Astrocyte (in vitro differentiated cells and primary cell): ENCODE results near the gene ABLIM2.

Experiments used
- EZH2 ChIP-seq: IDR thresholded peaks from 2 replicates; pipeline ENCODE4 v1.6.1; 2012; ENCODE audit warnings: mild to moderate bottlenecking, low read length, inconsistent platforms; ENCODE audit not compliant: insufficient read depth
- TF ChIP-seq, protein P1 (sequence below): IDR thresholded peaks from 2 replicates; pipeline ENCODE4 v1.5.1; 2011; ENCODE audit warnings: low read depth, mild to moderate bottlenecking, inconsistent platforms, low read length, moderate library complexity; ENCODE audit not compliant: insufficient read depth

DNA sequence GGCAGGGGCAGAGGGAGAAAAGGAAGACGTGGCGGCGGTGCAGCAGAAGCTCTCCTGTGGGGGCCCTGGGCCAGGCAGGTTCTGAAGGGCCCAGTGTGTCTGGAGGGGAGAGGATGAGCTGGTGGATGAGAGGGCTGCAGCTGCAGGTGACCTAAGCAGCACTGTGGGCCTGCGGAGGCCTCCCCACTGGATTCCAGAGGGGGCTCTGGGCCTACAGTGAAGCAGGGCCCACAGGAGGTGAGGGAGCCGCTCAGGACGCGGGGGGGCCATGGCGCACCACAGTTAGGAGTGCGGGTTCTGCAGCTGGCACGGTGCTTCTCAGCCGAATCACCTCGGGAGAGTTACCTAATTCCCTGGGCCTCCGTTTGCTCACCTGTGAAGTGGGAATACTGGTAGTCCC, 10.5 kb downstream of the ABLIM2 start:
- TF ChIP-seq, protein P1, sequence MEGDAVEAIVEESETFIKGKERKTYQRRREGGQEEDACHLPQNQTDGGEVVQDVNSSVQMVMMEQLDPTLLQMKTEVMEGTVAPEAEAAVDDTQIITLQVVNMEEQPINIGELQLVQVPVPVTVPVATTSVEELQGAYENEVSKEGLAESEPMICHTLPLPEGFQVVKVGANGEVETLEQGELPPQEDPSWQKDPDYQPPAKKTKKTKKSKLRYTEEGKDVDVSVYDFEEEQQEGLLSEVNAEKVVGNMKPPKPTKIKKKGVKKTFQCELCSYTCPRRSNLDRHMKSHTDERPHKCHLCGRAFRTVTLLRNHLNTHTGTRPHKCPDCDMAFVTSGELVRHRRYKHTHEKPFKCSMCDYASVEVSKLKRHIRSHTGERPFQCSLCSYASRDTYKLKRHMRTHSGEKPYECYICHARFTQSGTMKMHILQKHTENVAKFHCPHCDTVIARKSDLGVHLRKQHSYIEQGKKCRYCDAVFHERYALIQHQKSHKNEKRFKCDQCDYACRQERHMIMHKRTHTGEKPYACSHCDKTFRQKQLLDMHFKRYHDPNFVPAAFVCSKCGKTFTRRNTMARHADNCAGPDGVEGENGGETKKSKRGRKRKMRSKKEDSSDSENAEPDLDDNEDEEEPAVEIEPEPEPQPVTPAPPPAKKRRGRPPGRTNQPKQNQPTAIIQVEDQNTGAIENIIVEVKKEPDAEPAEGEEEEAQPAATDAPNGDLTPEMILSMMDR: no peak
- no peak for TF ChIP-seq EZH2
